Activated T-helper 17 cell treated with anti-CD3 and anti-CD28 coated beads, Interleukin-2, amount 50 U/mL, for 72 hours (primary cell): ENCODE results near the gene MUC15. TPM values are rescaled to one million over a fixed set of nuclear protein-coding genes. Genes with fewer than 3 reads are reported as not detected.
"Not testable (repeated sequence)": the region's sequence is repeated elsewhere in the genome, so short reads cannot be mapped to it uniquely, and the experiment has no call there.

Source experiments
- ATAC-seq: fragments of 150-1000 bp; cut with Tn5 transposase; replicated peaks from 2 replicates; pipeline ENCODE4 v1.10.0; 2021; ENCODE audit warnings: mild to moderate bottlenecking, moderate library complexity
- H3K27ac Mint-ChIP-seq: one replicate; pipeline ENCODE4 v1.8.0; 2022; ENCODE audit warnings: mixed read lengths
- H3K27me3 Mint-ChIP-seq: one replicate; pipeline ENCODE4 v1.8.0; 2022; ENCODE audit warnings: mixed read lengths
- H3K36me3 Mint-ChIP-seq: one replicate; pipeline ENCODE4 v1.8.0; 2022; ENCODE audit warnings: low read depth, mild to moderate bottlenecking, mixed read lengths
- H3K4me1 Mint-ChIP-seq: one replicate; pipeline ENCODE4 v1.8.0; 2022; ENCODE audit warnings: mixed read lengths
- H3K4me3 Mint-ChIP-seq: one replicate; pipeline ENCODE4 v1.8.0; 2022; ENCODE audit warnings: mild to moderate bottlenecking, mixed read lengths
- H3K9me3 Mint-ChIP-seq: one replicate; pipeline ENCODE4 v1.8.0; 2022; ENCODE audit warnings: mixed read lengths
- total RNA-seq, 2 donors: library from RNA; stranded (reverse); gene quantifications; one replicate each; pipeline ENCODE4 v1.2.3, GENCODE V29; 2022

Gene MUC15, protein sequence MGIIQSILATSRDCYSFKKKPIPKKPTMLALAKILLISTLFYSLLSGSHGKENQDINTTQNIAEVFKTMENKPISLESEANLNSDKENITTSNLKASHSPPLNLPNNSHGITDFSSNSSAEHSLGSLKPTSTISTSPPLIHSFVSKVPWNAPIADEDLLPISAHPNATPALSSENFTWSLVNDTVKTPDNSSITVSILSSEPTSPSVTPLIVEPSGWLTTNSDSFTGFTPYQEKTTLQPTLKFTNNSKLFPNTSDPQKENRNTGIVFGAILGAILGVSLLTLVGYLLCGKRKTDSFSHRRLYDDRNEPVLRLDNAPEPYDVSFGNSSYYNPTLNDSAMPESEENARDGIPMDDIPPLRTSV
- total RNA-seq = not detected

GRCh38 chr11:26571861-26572654 is at the start of gene MUC15:
Gene MUC15, minus strand, starts transcription at chr11:26572263. Its CDS starts 5,169 bp downstream, at chr11:26567094.
- H3K36me3 Mint-ChIP-seq = no peaks in the 10 kb centered on the region
- H3K9me3 Mint-ChIP-seq = no peaks in the 10 kb centered on the region
- H3K27ac Mint-ChIP-seq = no peak within 1 kb of the TSS
- no peak within 1 kb of the TSS for H3K4me3 Mint-ChIP-seq
- no peaks in the 10 kb centered on the region for H3K27me3 Mint-ChIP-seq
- H3K4me1 Mint-ChIP-seq = no peaks in the 10 kb centered on the region
- no peak for ATAC-seq

DNA sequence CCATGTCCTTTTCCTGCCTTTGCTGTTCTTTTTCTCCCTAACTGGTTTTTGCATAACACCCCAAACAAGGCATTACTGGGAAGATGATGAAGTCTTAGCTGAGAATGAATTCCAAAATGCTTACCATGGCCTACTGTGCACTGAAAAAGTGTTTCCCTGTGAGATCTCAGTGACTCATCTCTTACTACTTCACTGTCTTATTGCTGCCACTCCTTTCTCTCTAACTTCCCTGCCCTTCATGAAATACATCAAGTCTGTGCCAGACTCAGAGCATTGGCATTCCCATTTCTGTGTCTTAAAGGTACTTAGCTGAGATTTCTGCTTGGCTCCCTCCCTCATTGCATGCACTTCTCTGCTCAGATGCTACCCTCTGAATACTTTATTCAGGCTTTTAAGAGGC is 49.1 kb upstream of the MUC15 start:
- Mint-ChIP-seq H3K4me1 (no peaks in the 10 kb centered on the region), H3K4me3 (no peak overlapping the region), H3K27ac (no peak overlapping the region), H3K27me3 (no peaks in the 10 kb centered on the region), H3K9me3 (peaks cover 8% of the 10 kb centered on the region), H3K36me3 (no peaks in the 10 kb centered on the region)
- ATAC-seq = no peak

GRCh38 chr11:26620282-26621045 is 48.4 kb upstream of the MUC15 start:
- ATAC-seq = no peak
- Mint-ChIP-seq H3K4me3 (no peak overlapping the region), H3K9me3 (peaks cover 4% of the 10 kb centered on the region), H3K36me3 (no peaks in the 10 kb centered on the region), H3K4me1 (no peaks in the 10 kb centered on the region), H3K27ac (no peak overlapping the region), H3K27me3 (no peaks in the 10 kb centered on the region)

DNA sequence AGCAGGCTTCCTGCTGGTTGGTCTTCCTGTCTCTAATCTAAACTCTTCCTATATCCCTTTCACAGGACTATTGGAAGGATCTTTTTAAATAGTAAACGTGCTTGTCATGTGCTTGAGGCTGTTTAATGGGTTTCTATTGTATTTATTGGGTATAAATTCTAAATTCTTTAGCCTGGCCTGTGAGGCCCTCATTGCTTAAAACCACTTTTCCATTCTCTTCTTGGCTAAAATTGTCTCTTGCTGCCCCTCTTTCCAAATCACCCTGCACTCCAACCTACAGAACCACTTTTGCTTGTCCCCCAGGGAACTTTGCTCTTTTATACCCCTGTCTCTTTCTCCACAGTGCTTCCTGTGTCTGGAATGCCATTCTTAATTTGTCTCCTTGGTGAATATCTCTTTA is 46.4 kb upstream of the MUC15 start:
- H3K9me3 Mint-ChIP-seq = peaks cover 6% of the 10 kb centered on the region
- H3K27ac Mint-ChIP-seq = no peak overlapping the region
- ATAC-seq = no peak
- H3K4me3 Mint-ChIP-seq = no peak overlapping the region
- H3K36me3 Mint-ChIP-seq = no peaks in the 10 kb centered on the region
- H3K4me1 Mint-ChIP-seq = no peaks in the 10 kb centered on the region
- H3K27me3 Mint-ChIP-seq = no peaks in the 10 kb centered on the region

GRCh38 chr11:26613759-26614158 is 41.7 kb upstream of the MUC15 start:
- ATAC-seq = no peak
- Mint-ChIP-seq H3K36me3 (no peaks in the 10 kb centered on the region), H3K9me3 (peaks cover 13% of the 10 kb centered on the region), H3K27me3 (no peaks in the 10 kb centered on the region), H3K4me1 (no peaks in the 10 kb centered on the region), H3K4me3 (no peak overlapping the region), H3K27ac (no peak overlapping the region)

- Mint-ChIP-seq H3K4me3 (no peak overlapping the region), H3K9me3 (peaks cover 27% of the 10 kb centered on the region), H3K27ac (no peak overlapping the region), H3K4me1 (no peaks in the 10 kb centered on the region), H3K36me3 (no peaks in the 10 kb centered on the region), H3K27me3 (no peaks in the 10 kb centered on the region)
- no peak for ATAC-seq
These were observed 36.6 kb upstream of the MUC15 start for GRCh38 chr11:26608507-26609146.

DNA sequence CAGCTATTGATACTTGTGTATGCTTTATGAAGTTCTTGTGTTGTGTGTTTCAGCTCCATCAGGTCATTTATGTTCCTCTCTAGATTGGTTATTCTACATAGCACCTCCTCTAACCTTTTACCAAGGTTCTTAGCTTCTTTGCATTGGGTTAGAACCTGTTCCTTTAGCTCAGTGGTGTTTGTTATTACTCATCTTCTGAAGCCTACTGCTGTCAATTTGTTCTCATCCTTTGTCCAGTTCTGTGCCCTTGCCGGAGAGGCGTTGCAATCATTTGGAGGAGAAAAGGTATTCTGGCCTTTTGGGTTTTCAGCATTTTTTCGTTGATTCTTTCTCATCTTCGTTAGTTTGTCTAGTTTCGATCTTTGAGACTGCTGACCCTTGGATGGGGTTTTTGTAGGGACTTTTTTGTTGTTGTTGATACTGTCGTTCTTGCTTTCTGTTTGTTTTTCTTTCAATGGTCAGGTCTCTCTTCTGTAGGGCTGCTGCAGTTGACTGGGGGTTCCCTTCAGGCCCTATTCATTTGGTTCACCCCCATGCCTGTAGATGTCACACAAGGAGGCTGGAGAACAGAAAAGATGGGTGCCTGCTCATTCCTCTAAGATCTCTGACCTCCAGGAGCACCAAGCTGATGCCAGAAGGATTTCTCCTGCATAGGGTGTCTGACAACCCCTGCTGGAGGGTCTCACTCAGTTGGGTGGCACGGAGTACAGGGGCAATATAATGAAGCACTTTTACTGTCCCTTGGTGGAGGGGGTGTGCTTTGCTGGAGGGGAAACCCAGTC is 35.9 kb upstream of the MUC15 start:
- H3K4me3 Mint-ChIP-seq = no peak overlapping the region
- H3K27me3 Mint-ChIP-seq = no peaks in the 10 kb centered on the region

GRCh38 chr11:26599876-26600434 is 27.9 kb upstream of the MUC15 start:
- Mint-ChIP-seq H3K27me3 (no peaks in the 10 kb centered on the region), H3K9me3 (peaks cover 25% of the 10 kb centered on the region), H3K4me3 (no peak overlapping the region), H3K27ac (no peak overlapping the region), H3K4me1 (no peaks in the 10 kb centered on the region), H3K36me3 (no peaks in the 10 kb centered on the region)
- ATAC-seq = no peak

More for the DNA sequence above, 35.9 kb upstream of the MUC15 start:
- Mint-ChIP-seq H3K9me3 (peaks cover 22% of the 10 kb centered on the region), H3K27ac (no peak overlapping the region), H3K4me1 (no peaks in the 10 kb centered on the region), H3K36me3 (no peaks in the 10 kb centered on the region)
- no peak for ATAC-seq

GRCh38 chr11:26599425-26599824 is 27.4 kb upstream of the MUC15 start:
- Mint-ChIP-seq H3K4me1 (no peaks in the 10 kb centered on the region), H3K4me3 (no peak overlapping the region), H3K27me3 (no peaks in the 10 kb centered on the region), H3K9me3 (peaks cover 25% of the 10 kb centered on the region), H3K27ac (no peak overlapping the region), H3K36me3 (no peaks in the 10 kb centered on the region)
- no peak for ATAC-seq

- no peaks in the 10 kb centered on the region for H3K36me3 Mint-ChIP-seq
- peaks cover 26% of the 10 kb centered on the region for H3K9me3 Mint-ChIP-seq
- H3K27ac Mint-ChIP-seq = no peak overlapping the region
- H3K4me3 Mint-ChIP-seq = no peak overlapping the region
- no peaks in the 10 kb centered on the region for H3K27me3 Mint-ChIP-seq
- no peak for ATAC-seq
- no peaks in the 10 kb centered on the region for H3K4me1 Mint-ChIP-seq
These were observed 25.8 kb upstream of the MUC15 start for GRCh38 chr11:26597899-26598298.

DNA sequence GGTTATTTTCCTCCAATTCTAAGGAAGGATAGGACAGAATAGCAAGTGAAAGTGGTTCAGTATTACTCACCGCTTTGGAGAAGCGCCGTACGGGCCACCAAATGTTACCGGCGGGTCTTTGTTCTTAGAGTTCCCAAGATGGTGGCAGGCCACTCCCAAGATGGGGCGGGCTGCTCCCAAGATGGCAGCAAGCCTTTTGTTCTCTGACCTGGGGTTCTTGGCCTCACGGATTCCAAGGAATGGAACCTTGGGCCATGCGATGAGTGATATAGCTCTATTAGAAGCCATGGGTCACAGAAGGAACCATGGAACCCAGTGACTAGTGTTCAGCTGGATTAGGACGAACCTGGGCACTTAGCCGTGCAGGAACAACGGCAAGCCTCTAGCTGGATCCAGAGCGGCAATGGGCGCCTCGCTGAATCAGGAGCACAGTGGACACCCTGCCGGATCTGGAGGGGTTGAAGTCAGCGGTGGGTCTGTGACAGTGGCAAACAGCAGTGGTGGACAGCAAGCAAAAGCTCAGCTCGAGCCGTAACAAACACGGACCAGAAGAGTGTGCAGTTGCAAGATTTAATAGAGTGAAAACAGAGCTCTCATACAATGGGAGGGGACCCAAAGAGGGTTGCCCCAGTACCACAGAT is 25.1 kb upstream of the MUC15 start:
- H3K36me3 Mint-ChIP-seq, H3K4me3 Mint-ChIP-seq, H3K27ac Mint-ChIP-seq, ATAC-seq, H3K27me3 Mint-ChIP-seq, H3K4me1 Mint-ChIP-seq: not testable (repeated sequence)
- H3K9me3 Mint-ChIP-seq = peaks cover 26% of the 10 kb centered on the region

GRCh38 chr11:26595207-26595865 is 23.3 kb upstream of the MUC15 start:
- H3K36me3 Mint-ChIP-seq, H3K27me3 Mint-ChIP-seq, H3K4me1 Mint-ChIP-seq, H3K27ac Mint-ChIP-seq, H3K4me3 Mint-ChIP-seq, ATAC-seq: not testable (repeated sequence)
- peaks cover 18% of the 10 kb centered on the region for H3K9me3 Mint-ChIP-seq

GRCh38 chr11:26593691-26594090 is 21.6 kb upstream of the MUC15 start:
- no peaks in the 10 kb centered on the region for H3K36me3 Mint-ChIP-seq
- peaks cover 21% of the 10 kb centered on the region for H3K9me3 Mint-ChIP-seq
- no peak overlapping the region for H3K27ac Mint-ChIP-seq
- H3K4me3 Mint-ChIP-seq = no peak overlapping the region
- no peak for ATAC-seq
- H3K27me3 Mint-ChIP-seq = no peaks in the 10 kb centered on the region
- no peaks in the 10 kb centered on the region for H3K4me1 Mint-ChIP-seq
